GM23338 (cell line): Measurements from ENCODE around the gene NLN. TPM values are rescaled to one million over a fixed set of nuclear protein-coding genes. Genes with fewer than 3 reads are reported as not detected.

Experiments
- ATAC-seq: fragments of 200-7000 bp; cut with Tn5 transposase; 3 replicates; pipeline ENCODE4 v1.9.1; 2020
- DNase-seq: peaks from one replicate; pipeline ENCODE4 v3.0.0-alpha.2; 2015; ENCODE audit warnings: low spot score
- H2AFZ ChIP-seq: fragments of 200-600 bp; sonication (generic); 2 replicates; pipeline ENCODE4 v1.8.0; 2016; ENCODE audit warnings: antibody characterized with exemption, mild to moderate bottlenecking, moderate library complexity
- H3F3A ChIP-seq: fragments of 200-600 bp; sonication (generic); replicated peaks from 2 replicates; pipeline ENCODE4 v1.8.0; 2017; ENCODE audit warnings: antibody characterized with exemption, mixed run types, low read depth
- H3K27ac ChIP-seq: fragments of 200-600 bp; sonication (generic); 2 replicates; pipeline ENCODE4 v1.6.1; 2016; ENCODE audit warnings: low read depth
- H3K27me3 ChIP-seq: fragments of 200-600 bp; sonication (generic); 2 replicates; pipeline ENCODE4 v1.8.0; 2016; ENCODE audit warnings: mild to moderate bottlenecking, mixed run types, moderate library complexity; ENCODE audit not compliant: insufficient read depth
- H3K36me3 ChIP-seq: fragments of 200-600 bp; sonication (generic); 2 replicates; pipeline ENCODE4 v1.8.0; 2016; ENCODE audit warnings: mild to moderate bottlenecking; ENCODE audit not compliant: insufficient read depth
- H3K4me1 ChIP-seq: fragments of 200-600 bp; sonication (generic); 2 replicates; pipeline ENCODE4 v1.8.0; 2016; ENCODE audit warnings: mild to moderate bottlenecking, moderate library complexity; ENCODE audit not compliant: insufficient read depth
- H3K4me2 ChIP-seq: fragments of 200-600 bp; sonication (generic); 2 replicates; pipeline ENCODE4 v1.7.1; 2017; ENCODE audit warnings: mixed run types
- H3K4me3 ChIP-seq: fragments of 200-600 bp; sonication (generic); 2 replicates; pipeline ENCODE4 v1.6.1; 2016; ENCODE audit warnings: mixed run types
- H3K79me2 ChIP-seq: fragments of 200-600 bp; sonication (generic); replicated peaks from 2 replicates; pipeline ENCODE4 v1.8.0; 2017; ENCODE audit warnings: mild to moderate bottlenecking; ENCODE audit not compliant: insufficient read depth
- H3K9me2 ChIP-seq: fragments of 200-600 bp; sonication (generic); 2 replicates; pipeline ENCODE4 v1.8.0; 2017; ENCODE audit not compliant: insufficient read depth
- H4K20me1 ChIP-seq: fragments of 200-600 bp; sonication (generic); replicated peaks from 2 replicates; pipeline ENCODE4 v1.8.0; 2017; ENCODE audit warnings: mild to moderate bottlenecking; ENCODE audit not compliant: insufficient read depth
- H3K27ac Mint-ChIP-seq: 2 replicates; pipeline ENCODE4 v1.8.0; 2020; ENCODE audit warnings: inconsistent platforms, mild to moderate bottlenecking, moderate library complexity, mixed read lengths
- H3K27me3 Mint-ChIP-seq: 3 replicates; pipeline ENCODE4 v1.8.0; 2022; ENCODE audit warnings: low read depth, mild to moderate bottlenecking, moderate library complexity, mixed read lengths, inconsistent platforms; ENCODE audit not compliant: insufficient read depth, poor library complexity
- H3K36me3 Mint-ChIP-seq: 3 replicates; pipeline ENCODE4 v1.8.0; 2021; ENCODE audit warnings: low read depth, mild to moderate bottlenecking, inconsistent platforms, moderate library complexity, mixed read lengths
- H3K4me1 Mint-ChIP-seq: 3 replicates; pipeline ENCODE4 v1.8.0; 2020; ENCODE audit warnings: mild to moderate bottlenecking, inconsistent platforms, mixed read lengths
- H3K4me3 Mint-ChIP-seq: 3 replicates; pipeline ENCODE4 v1.8.0; 2021; ENCODE audit warnings: moderate library complexity, mild to moderate bottlenecking, inconsistent platforms, mixed read lengths
- H3K9me3 Mint-ChIP-seq: 3 replicates; pipeline ENCODE4 v1.8.0; 2020; ENCODE audit warnings: moderate library complexity, mild to moderate bottlenecking, inconsistent platforms, mixed read lengths
- CREB1 ChIP-seq: fragments of 250-450 bp; sonication (Bioruptor Pico); IDR thresholded peaks from 2 replicates; pipeline ENCODE4 v1.5.0; 2020; ENCODE audit warnings: low read depth, mild to moderate bottlenecking, moderate library complexity
- ETS1 ChIP-seq: IDR thresholded peaks from 2 replicates; pipeline ENCODE4 v1.6.1; 2016; ENCODE audit warnings: antibody characterized with exemption
- EZH2 ChIP-seq: fragments of 200-600 bp; sonication (generic); IDR thresholded peaks from one replicate; pipeline ENCODE4 v1.8.0; 2017; ENCODE audit warnings: antibody characterized with exemption, mild to moderate bottlenecking, low read depth; ENCODE audit not compliant: unreplicated experiment
- JUNB ChIP-seq: IDR thresholded peaks from one replicate; pipeline ENCODE4 v1.6.1; 2016; ENCODE audit warnings: antibody characterized with exemption; ENCODE audit not compliant: unreplicated experiment
- POLR2AphosphoS5 ChIP-seq: IDR thresholded peaks from 2 replicates; pipeline ENCODE4 v1.6.1; 2016; ENCODE audit warnings: antibody characterized with exemption, low read depth
- ZNF462 ChIP-seq: fragments of 250-450 bp; sonication (Bioruptor Pico); IDR thresholded peaks from 2 replicates; pipeline ENCODE4 v1.5.0; 2020; ENCODE audit warnings: mild to moderate bottlenecking, moderate library complexity
- polyA plus RNA-seq: library from polyadenylated mRNA; unstranded; fragments of >200 nt; fragmentation: Nextera tagmentation; extraction: Ambion mirVana; gene quantifications from 2 replicates; pipeline ENCODE4 v1.2.1, GENCODE V29; 2016
- total RNA-seq: library from RNA; depleted of rRNA; stranded (reverse); fragments of >200 nt; shearing (Covaris generic); gene quantifications from 2 replicates; pipeline ENCODE4 v1.2.3, GENCODE V29; 2014; rRNA removed

The NLN gene
- total and polyA plus RNA-seq, 2 experiments from 2014 or later = 56.4 to 168 TPM

- TF ChIP-seq ETS1 = no peak
- no peak for TF ChIP-seq CREB1 (CRISPR knock-in tag)
- no peak for TF ChIP-seq JUNB
- no peak for TF ChIP-seq EZH2
Measured at GRCh38 chr5:65876496-65876895, 154.5 kb downstream of the NLN start (continued).

GRCh38 chr5:65876970-65877369, 155.0 kb downstream of the NLN start:
- TF ChIP-seq ZNF462 (CRISPR knock-in tag) (no peak), POLR2AphosphoS5 (no peak)
- Histone ChIP-seq H2AFZ (no peak overlapping the region), H3K36me3 (no peaks in the 10 kb centered on the region), H4K20me1 (no peaks in the 10 kb centered on the region), H3K9me2 (no peaks in the 10 kb centered on the region), H3K4me1 (no peaks in the 10 kb centered on the region), H3K4me3 (no peak overlapping the region), H3K27me3 (no peaks in the 10 kb centered on the region), H3F3A (no peaks in the 10 kb centered on the region), H3K27ac (no peak overlapping the region), H3K4me2 (no peak overlapping the region), H3K79me2 (no peaks in the 10 kb centered on the region)
- DNase-seq = no peak
- Mint-ChIP-seq H3K4me1 (no peaks in the 10 kb centered on the region), H3K4me3 (no peak overlapping the region), H3K9me3 (no peaks in the 10 kb centered on the region), H3K27me3 (no peaks in the 10 kb centered on the region), H3K27ac (no peak overlapping the region), H3K36me3 (no peaks in the 10 kb centered on the region)
- ATAC-seq = no peak

Other genes with a start within 250 kb of the NLN start
- 1.0 and 2.0 TPM in 2 replicates for gene ADAMTS6, start 240.3 kb upstream of the NLN start, total RNA-seq
- gene ADAMTS6, start 240.3 kb upstream of the NLN start, polyA plus RNA-seq = 0.61 and 0.78 TPM in 2 replicates
- 50.2 and 54.9 TPM in 2 replicates for gene CENPK, start 159.0 kb upstream of the NLN start, total RNA-seq
- 122 and 137 TPM in 2 replicates for gene CENPK, start 159.0 kb upstream of the NLN start, polyA plus RNA-seq
- gene PPWD1, start 158.9 kb upstream of the NLN start, total RNA-seq = 57.1 and 57.2 TPM in 2 replicates
- 27.6 and 34.8 TPM in 2 replicates for gene PPWD1, start 158.9 kb upstream of the NLN start, polyA plus RNA-seq
- gene TRIM23, start 97.9 kb upstream of the NLN start, total RNA-seq = 10.4 and 16.6 TPM in 2 replicates
- gene TRIM23, start 97.9 kb upstream of the NLN start, polyA plus RNA-seq = 5.4 and 6.5 TPM in 2 replicates
- 4.2 and 5.1 TPM in 2 replicates for gene SHLD3, start 97.2 kb upstream of the NLN start, total RNA-seq
- 4.8 and 7.0 TPM in 2 replicates for gene SHLD3, start 97.2 kb upstream of the NLN start, polyA plus RNA-seq
- gene TRAPPC13, start 97.2 kb upstream of the NLN start, total RNA-seq = 20.1 and 21.9 TPM in 2 replicates
- 15.1 and 16.3 TPM in 2 replicates for gene TRAPPC13, start 97.2 kb upstream of the NLN start, polyA plus RNA-seq
- 12.5 and 14.8 TPM in 2 replicates for gene SGTB, start 96 bp upstream of the NLN start, total RNA-seq
- 6.4 and 8.0 TPM in 2 replicates for gene SGTB, start 96 bp upstream of the NLN start, polyA plus RNA-seq
- 26.4 and 29.1 TPM in 2 replicates for gene ERBIN, start 204.4 kb downstream of the NLN start, total RNA-seq
- 10.8 and 15.6 TPM in 2 replicates for gene ERBIN, start 204.4 kb downstream of the NLN start, polyA plus RNA-seq